ENCODE data around the gene LIPE.
"Not testable (repeated sequence)": the region's sequence is repeated elsewhere in the genome, so short reads cannot be mapped to it uniquely, and the experiment has no call there.

LIPE gene

GRCh38 chr19:42427313-42427712 is at the start of gene LIPE:
LIPE (minus strand) TSS chr19:42427388; CDS start chr19:42427149, 239 bp downstream.
- DNase-seq (ENCODE audit: low read depth in 2 of 2) = no peak

- DNase-seq (ENCODE audit: low read depth in 2 of 2) = no peak
Measured at GRCh38 chr19:42475366-42475765, 48.2 kb upstream of the LIPE start.

GRCh38 chr19:42474743-42475142 is 47.6 kb upstream of the LIPE start:
- no peak for DNase-seq (ENCODE audit: low read depth in 2 of 2)

GRCh38 chr19:42473686-42474085 is 46.5 kb upstream of the LIPE start:
- no peak for DNase-seq (ENCODE audit: low read depth in 2 of 2)

- DNase-seq (ENCODE audit: low read depth in 2 of 2) = no peak
Measured at GRCh38 chr19:42472402-42473147, 45.4 kb upstream of the LIPE start.

- no peak for DNase-seq (ENCODE audit: low read depth in 2 of 2)
Measured at GRCh38 chr19:42471554-42472249, 44.5 kb upstream of the LIPE start.

- DNase-seq (ENCODE audit: low read depth in 2 of 2) = peak; percentile 8 to 16
Measured at GRCh38 chr19:42469311-42470235, 42.4 kb upstream of the LIPE start.

- DNase-seq (ENCODE audit: low read depth in 2 of 2) = no peak
Measured at GRCh38 chr19:42468273-42468796, 41.1 kb upstream of the LIPE start.

GRCh38 chr19:42467183-42467760 is 40.1 kb upstream of the LIPE start:
- no peak for DNase-seq (ENCODE audit: low read depth in 2 of 2)

- DNase-seq (ENCODE audit: low read depth in 2 of 2) = no peak
Measured at GRCh38 chr19:42466521-42467182, 39.5 kb upstream of the LIPE start.

GRCh38 chr19:42465827-42466280 is 38.7 kb upstream of the LIPE start:
- DNase-seq (ENCODE audit: low read depth in 2 of 2) = no peak

GRCh38 chr19:42461700-42462324 is 34.6 kb upstream of the LIPE start:
- DNase-seq (ENCODE audit: low read depth in 2 of 2) = no peak

GRCh38 chr19:42461231-42461630 is 34.0 kb upstream of the LIPE start:
- not testable (repeated sequence) for DNase-seq (ENCODE audit: low read depth in 2 of 2)

GRCh38 chr19:42459926-42460325 is 32.7 kb upstream of the LIPE start:
- no peak for DNase-seq (ENCODE audit: low read depth in 2 of 2)

- no peak for DNase-seq (ENCODE audit: low read depth in 2 of 2)
Measured at GRCh38 chr19:42455621-42456081, 28.5 kb upstream of the LIPE start.

GRCh38 chr19:42455086-42455485 is 27.9 kb upstream of the LIPE start:
- DNase-seq (ENCODE audit: low read depth in 2 of 2) = no peak

- no peak for DNase-seq (ENCODE audit: low read depth in 2 of 2)
Measured at GRCh38 chr19:42452590-42452989, 25.4 kb upstream of the LIPE start.

- DNase-seq (ENCODE audit: low read depth in 2 of 2) = peak; percentile 53 to 55
Measured at GRCh38 chr19:42450314-42450934, 23.2 kb upstream of the LIPE start.

- not testable (repeated sequence) for DNase-seq (ENCODE audit: low read depth in 2 of 2)
Measured at GRCh38 chr19:42448306-42448705, 21.1 kb upstream of the LIPE start.

GRCh38 chr19:42445948-42446347 is 18.8 kb upstream of the LIPE start:
- no peak for DNase-seq (ENCODE audit: low read depth in 2 of 2)

Measured in stimulated activated CD8-positive, alpha-beta memory T cell treated with anti-CD3 and anti-CD28 coated beads, Interleukin-2, amount 100 ng/mL, for 48 hours (primary cell).